Measurements from ENCODE around the gene NKX1-2.

NKX1-2 gene

DNA sequence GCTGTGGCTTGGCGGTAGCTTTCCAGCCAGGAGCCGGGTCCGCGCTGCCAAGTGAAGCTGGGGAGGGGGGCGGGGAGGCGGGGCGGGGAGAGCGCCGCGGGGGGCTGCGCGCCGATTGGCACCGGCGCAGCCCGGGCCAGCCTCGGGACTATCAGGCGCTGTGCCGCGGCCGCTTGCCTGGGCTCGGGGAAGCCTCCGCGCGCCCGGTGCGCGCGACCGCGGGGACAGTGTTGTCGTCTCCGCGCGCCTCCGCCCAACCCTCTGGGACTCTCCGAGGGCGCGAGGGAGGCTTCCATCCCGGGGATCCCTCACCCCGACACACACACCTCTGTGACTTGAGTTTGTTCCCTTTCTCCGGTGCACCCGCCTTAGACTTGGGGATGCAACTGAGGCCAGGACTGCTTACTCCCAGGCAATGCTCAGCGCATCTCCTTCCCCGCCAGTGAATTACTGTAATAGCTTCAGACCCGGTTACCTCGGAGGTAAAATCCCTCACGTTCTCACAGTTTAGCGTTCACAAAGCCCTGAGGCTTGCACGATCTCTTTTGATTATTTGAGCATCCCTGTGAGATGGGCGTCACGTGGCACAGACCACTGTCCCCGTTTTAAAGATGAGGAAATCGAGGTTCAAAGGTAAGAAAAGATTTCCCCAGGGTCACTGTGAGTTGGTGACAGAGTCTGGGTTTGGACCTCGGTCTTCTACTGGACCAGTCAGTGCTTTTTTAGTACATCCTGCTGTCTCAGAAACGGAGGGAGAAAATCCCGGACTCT lies at the start of gene NKX1-2:
Gene NKX1-2, minus strand, starts transcription at position 24 of the 771 bp plus-strand sequence. CDS start 92 bp downstream, outside the sequence.
- no peak for DNase-seq

DNA sequence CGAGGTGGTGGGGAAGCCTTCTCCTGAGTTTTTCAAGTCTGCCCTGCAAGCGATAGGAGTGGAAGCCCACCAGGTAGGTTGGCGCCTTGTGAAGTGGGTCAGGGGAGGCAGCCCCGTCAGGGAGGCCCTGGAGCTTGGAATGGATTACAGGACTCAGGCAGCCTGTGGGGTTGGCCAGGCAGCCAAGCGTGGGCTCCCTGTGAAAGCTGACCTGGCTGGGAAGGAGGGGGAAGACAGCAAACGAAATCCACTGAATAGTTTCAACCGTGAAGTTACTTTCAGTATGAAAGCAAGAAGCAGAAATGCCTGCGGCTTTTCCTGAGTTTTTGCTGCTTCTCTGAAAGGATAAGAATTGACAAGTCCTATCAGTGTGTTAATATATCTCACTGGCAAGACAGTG lies 48.2 kb upstream of the NKX1-2 start:
- no peak for DNase-seq

DNA sequence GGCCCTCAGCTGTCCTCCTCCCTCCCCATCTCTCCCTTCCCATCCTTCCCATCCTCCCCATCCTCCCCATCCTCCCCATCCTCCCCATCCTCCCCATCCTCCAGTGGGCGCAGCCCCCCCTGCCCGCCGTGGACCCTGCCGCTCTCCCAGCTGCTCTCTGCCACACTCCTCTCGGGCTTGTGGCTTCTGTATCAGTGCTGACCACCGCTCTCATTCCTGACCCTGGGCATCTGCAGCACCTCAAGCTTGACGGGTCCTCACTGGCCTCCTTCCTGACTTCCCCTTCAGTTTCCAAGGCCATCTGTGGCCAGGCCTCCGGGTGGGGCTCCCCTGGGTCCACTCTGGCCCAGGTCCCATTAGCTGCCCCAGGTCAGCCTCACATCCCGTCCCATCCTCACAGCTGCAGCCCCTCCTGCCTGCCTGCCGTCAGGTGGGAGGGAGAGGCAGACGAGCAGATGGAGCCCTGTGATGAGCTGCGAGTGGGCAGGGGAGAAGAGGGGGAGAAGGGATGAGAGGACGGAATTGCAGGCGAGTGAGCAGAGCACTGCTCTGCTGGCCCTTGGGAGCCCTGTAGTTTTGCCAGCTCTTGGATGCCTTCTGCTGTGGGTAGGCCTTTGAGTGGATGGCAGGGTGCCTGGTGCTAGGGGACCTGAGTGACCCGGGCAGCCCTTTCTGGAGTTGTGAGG lies 47.5 kb upstream of the NKX1-2 start:
- DNase-seq, result peak; percentile 13

DNA sequence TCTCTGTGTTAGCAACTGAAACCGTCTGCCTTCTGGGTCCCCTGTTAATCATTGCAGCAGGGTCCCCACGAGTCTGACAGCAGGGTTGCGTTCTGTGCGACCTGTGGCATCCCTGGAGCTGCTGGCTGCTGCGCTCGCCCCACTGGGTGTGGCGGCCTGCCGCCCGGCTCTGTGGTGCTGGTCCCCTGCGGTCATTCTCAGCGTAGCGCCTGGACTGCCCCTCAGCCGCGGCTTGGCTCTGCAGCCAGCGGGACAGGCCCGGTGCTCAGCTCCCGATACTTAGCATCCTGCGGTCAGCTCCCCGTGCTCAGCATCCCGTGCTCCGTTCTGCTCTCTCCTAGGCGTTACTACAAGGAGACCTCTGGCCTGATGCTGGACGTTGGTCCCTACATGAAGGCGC lies 46.8 kb upstream of the NKX1-2 start:
- no peak for DNase-seq

DNA sequence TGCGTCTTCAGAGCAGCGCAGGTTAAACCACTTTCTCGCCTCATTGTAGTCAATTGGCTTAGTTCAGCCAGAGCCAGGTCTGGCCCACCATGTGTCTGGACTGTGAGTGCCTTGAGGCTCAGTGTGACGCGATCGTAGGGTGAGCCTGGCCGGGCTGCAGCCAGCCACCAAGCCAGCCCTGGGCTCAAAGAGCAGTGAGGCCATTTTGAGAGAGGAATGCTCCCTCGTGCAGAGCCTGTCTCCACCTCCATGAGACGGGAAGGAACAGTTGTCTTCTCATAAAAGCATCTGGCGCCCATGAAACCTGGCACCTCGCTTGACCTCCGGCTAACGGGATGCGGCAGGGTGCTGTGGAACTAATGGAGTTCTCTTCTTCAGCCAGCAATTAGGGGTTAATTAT lies 46.3 kb upstream of the NKX1-2 start:
- DNase-seq, result no peak

DNA sequence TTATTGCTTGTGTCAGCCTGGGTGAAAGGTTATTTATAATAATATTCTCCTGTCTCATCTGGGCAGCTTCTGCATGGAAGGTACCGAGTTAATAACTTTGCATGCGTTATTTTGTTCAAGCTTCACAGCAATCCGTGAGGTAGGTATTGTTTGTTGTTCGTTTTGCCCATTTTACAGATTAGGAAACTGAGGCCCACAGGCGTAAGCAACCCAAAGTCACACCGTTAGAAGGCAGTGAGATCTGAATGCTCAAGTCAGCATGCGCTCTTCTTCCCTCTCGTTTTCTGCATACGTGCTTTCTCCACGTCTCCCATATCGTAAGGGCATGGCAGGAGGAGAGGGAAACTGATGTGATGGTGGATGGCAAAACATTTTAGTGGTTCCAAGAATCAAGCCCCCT lies 45.9 kb upstream of the NKX1-2 start:
- no peak for DNase-seq

DNA sequence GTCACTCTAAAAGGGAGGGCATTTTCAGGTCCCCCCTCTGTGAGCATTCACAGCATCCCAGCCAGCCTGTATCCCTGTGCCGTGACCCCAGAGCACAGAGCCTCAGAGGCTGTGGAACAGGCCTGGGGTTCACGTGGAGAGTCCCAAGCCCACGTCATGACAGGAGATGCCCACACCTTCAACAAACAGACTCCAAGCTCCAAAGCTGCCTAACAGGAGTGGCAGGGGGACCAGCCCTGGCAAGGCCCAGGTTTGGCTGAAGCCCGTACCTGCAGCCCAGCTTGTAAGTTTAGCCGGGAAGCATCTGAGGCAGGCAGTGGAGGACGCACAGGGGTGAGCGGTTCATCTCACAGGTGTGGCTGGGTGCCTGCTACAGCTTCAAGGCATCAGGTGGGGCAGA lies 45.3 kb upstream of the NKX1-2 start:
- DNase-seq, result no peak

DNA sequence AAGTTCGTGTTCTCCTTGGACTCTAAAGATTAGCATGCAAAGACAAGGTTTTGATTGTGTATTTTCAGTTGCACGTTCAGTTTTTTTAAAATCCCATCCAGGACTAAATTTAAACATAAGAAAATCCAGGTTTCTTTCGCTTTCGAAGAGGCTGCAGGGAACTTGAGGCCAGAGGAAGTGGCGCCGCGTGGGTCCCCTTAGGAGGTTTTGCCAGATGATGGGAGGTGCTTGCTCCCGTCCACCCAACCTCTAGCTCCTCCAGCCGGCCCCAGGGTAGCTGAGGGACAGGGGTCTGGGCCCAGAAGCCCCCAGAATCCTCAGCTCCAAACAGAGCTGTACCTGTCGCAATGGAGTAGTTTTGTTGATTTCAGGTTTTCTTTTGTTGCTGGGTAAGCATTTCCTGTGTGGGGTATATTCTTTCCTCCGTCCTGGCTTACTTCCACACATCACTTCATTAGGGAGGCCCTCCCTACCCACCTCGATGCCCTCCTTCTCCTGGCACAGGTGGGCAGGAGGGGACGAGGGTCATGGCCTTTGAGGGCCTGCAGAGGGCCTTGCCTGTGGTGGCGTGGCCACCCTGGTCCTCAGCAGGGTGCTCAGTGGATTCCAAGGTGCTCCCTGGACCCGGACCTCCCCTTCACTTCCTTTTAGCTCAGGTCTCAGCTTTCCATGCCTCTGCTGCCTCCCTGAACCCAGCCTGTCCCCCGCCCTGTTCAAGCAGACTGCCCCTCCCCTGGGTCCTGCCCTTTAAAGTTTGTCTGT lies 44.4 kb upstream of the NKX1-2 start:
- DNase-seq, result no peak

DNA sequence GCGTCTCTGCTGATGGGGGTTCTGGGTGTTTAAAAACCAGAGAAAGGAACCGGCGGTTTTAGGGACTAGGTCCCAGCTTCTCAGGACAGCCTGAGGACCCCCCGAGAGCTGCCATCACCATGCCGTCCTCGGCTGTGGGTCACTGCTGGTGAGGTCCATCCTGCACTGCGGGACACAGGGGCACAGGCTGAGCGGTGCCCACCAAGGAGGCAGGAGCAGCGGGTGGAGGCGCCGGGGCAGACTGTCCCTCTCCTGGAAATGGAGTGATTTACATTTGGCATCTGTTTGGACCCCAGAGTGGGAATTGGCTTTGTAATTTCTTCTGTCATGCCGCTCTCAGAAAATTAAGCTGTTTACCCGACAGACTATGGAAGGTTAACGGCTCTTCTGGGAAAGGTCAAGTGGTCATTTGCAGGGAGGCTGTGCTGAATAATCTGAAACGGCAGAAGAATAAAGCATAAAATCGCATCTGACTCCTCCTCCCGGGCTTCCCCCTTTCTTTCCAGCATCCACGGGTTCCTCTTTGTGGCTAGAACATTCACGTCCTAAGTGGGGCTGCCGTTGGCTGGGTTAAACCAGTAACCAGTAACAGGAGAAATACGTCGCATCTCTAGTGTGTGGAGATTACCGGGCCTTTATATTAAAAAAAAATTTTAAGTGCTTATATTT lies 43.5 kb upstream of the NKX1-2 start:
- peak; percentile 49 for DNase-seq

DNA sequence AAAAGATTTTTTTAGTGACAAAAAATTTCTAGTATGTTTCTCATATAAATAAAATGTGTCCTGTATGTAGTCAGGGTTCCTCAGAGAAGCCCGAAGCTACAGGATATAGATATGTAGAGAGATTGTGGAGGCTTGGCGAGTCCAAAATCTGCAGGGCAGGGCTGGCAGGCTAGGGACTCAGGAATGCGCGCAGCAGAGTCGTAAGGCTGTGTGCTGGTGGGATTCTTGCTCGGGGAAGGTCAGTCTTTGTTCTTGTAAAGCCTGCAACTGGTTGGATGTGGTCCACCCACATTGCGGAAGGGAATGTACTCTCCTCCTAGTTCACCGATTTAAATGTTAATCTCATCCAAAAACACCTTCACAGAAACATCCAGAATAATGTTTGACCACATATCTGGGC lies 42.4 kb upstream of the NKX1-2 start:
- no peak for DNase-seq

DNA sequence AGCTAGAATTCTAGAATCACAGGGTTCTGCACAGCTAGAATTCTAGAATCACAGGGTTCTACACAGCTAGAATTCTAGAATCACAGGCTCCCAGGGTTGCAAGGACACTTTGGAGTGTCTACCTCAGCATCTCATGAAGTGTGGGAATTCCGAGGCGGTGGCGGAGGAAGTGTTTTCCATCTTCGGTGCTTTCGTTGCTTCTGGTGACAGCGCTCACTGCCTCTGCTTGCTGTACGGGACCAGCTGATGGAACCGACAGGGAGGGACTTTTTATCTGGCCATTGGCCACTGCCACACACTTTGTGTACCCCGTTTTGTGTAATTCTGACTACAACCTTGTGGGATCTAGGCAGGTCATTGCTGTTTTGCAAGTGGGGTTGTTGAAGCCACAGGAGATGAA lies 41.3 kb upstream of the NKX1-2 start:
- no peak for DNase-seq

DNA sequence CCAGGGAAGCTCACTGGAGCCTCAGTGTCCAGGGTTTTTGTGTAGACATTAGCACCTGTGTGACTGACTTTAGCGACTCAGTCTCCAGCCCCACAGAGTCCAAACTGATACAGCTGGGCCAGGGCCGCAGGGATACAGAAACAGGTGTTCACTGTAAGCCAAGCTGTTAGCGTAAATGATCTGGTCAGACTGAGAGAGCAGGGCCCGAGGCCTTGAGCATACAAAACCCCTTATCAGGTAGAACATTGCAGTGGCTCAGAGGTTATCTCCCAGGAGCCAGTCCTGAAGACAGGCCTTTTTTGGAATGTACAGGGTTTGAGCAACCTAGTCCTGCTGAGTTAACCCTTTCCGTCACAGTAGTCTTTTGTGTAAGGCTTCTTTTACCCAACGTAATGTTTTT lies 36.8 kb upstream of the NKX1-2 start:
- DNase-seq, result no peak

DNA sequence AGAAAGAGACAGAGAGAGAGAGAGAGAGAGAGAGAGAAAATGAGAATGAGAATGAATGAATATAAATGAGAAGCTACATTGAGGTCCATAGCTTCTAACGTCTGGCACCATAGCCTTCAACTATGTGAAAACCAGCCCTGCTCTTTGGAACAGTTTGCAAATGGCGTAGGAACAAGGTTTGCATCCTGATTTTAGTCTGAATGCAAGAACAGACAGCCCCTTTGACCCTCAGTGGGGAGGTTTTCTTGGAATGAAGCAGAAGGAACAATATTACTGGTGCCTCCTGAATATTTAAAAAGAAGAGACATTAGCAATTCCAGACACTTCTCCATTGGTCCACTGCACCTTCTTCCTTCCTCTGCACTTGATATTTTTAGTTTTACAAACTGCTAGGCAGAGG lies 34.8 kb upstream of the NKX1-2 start:
- DNase-seq, result no peak

DNA sequence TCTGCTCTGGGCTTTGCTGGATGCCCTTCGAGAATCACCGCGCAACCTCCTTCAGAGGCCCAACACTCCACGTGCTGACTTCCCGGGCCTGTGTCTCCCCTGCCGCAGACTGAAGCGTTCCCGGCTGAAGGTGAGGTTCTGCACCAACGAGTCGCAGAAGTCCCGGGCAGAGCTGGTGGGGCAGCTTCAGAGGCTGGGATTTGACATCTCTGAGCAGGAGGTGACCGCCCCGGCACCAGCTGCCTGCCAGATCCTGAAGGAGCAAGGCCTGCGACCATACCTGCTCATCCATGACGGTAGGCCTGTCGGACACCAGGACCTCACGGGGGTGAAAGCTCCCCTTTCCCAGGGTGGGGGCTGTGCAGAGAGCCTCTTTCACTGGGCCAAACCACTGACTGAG lies 34.2 kb upstream of the NKX1-2 start:
- DNase-seq, result no peak

DNA sequence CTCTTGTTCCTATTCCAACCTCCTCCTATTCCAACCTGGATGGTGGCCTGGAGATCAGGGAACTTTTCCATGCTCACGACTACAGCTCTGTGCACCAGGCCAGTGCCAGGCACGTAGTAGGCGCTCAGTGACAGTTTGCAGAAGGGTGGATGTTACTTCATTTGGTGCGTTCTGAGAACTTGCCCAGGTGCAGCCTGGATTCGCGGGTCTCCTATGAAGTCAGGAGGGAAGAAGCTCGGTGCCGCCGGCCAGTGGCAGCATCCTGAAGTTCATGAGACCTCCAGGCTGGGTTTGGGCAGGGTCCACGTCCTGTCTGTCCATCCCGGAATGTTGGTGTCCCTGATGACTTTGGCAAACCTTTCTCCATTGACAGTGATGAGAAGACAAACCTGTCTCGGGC lies 33.0 kb upstream of the NKX1-2 start:
- DNase-seq, result no peak

DNA sequence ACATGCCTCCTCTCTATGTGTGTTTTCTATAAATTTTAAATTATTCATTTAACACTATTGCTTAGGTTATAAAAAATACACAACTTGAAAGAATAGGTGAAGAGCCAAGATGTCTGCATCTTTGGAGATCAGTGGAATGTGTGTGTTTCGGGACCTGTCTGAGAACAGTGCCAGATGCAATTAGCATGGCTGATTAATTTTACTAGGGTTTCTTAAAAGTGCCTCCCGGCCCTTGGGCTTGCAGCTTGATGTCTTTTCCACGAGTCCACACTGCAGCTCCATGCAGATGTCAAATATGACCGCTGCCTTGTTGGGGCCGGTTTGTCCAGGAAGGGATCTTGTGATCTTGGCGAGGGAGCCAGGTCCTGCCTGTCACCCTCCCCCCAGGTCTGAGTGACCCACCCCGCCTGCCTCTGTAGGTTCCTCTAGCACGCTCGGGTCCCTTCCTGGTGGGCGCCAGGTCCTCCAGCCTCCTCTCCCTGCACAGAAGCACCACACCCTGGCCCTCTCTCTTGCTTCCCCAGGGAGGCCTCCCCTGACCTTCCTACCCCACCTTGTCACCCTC lies 32.5 kb upstream of the NKX1-2 start:
- DNase-seq, result no peak

DNA sequence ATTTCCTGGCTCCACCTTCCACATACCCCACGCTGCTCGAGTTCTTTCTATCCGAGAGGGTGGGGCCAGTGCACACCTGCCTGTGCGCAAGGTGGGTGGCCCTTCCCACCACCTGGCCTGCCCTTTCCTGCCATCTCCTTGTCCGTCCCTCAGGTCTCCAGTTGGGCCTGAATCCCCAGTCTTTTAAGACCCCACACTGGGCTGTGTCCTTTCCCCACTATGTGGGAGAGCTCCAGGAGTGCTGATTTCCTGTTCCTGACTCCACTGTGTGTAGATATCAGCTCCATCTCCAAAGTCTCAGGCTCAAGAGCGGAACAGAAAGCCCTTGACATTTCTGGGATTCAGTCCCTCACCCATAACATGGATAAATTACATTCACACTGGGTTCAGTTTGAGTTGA lies 31.9 kb upstream of the NKX1-2 start:
- DNase-seq, result no peak

DNA sequence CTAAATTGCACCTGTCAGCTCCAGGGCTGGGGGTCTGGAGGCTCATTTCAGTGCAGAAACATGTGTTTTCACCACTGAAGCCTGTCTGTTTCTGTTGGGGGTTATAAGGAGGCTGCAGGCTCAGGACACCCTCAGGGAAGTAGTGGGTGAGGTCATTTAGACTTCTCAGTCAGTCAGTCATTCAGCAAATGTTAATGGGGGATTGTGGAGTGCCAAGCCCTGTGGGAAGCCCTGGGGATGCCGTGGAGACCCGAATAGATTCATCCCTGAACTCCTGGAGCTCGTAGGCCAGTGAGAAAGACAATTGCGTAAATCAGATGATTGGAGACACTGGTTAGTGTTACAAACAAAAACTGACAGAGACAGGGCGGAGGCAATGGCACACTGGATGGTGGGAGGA lies 31.0 kb upstream of the NKX1-2 start:
- DNase-seq, result no peak

DNA sequence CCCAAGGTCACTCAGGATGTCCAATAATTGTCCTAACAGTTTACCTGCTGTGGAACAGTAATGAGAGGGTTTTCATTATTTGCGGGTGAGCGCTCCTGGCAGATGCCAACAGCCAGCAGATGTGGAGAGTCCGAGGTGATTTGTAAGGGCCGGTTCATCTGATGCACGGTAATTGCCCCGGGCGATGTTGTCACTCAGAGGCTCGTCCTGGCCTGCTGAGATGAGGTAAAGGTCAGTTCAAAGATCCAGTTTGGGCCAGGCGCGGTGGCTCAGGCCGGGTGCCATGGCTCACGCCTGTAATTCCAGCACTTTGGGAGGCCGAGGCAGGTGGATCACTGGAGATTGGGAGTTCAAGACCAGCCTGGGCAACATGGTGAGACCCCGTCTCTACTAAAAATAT lies 28.7 kb upstream of the NKX1-2 start:
- DNase-seq, result no peak

DNA sequence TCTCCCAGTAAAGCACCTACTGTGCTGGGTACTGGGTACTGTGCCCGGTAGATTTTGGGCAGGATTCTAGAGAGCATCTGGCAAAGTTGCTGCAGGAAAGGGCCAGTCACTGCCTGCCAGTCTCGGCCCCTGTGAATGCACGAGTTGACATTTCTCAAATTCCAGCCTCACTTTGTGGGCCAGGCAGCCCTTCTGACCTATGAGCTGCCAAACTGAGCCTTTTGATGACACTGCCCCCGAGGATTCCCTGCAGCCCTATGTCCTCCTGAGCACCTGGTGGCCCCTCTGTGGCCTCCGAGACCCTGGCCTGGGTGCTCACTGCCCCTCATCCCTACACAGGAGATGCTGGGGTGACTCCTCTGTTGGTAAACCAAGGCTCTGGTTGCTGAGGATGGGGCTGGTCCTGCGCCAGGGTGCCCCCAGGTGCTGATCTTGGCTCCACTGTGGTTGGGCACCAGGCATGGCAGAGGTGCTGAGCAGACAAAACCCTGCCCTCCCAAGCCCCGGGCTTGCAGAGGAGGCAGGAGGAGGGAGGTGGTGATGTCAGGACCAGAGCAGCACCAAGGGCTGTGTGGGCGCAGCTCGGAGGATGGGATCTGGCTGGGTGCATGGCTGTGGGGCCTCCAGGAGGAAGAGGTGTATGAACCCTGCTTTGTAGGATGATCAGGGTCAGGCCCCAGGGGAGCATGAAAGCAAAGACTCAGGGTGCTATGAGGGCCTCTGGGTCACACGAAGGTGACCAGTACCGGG lies 28.0 kb upstream of the NKX1-2 start:
- no peak for DNase-seq

DNA sequence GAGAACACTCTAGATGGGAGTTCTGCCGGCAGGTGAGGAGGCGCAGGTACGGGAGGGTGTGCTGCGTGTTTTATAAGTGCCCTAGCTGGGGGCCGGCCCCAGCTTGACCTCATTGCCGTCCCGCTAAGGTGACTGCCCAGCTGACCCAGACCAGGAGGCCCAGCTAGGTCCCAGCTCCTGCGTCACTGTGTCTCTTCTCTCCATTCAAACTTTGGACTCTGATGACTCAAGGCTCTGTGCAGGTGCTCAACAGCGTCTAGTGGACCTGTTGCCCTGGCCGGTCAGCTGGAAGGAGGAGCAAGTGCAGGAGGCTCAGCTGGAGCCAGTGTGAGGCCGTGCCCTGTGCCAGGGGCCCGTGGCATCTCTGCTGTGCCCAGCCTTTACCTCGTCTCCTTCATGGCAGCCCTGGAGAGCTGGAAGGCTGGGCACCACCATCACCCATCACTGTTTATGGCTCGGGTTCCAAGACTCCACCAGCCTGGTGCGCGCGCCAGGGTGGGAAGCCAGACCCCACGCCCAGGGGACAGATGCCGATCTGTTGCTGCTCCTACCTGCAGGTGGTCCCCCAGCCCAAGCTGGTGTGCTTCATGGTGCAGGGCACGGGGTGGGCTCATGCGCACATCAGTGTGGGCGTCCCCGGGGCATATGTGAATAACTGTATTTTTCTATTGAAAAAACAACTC lies 26.3 kb upstream of the NKX1-2 start:
- no peak for DNase-seq
